ENCODE results near the gene PLEKHO2. TPM values are rescaled to one million over a fixed set of nuclear protein-coding genes. Genes with fewer than 3 reads are reported as not detected.

PLEKHO2 gene
- total and polyA plus RNA-seq, 10 of the 15 experiments (the other 5 are each of a cell fraction or from before 2014, with no cell fraction given), result 1.4 to 25.6 (median 20.5) TPM

DNA sequence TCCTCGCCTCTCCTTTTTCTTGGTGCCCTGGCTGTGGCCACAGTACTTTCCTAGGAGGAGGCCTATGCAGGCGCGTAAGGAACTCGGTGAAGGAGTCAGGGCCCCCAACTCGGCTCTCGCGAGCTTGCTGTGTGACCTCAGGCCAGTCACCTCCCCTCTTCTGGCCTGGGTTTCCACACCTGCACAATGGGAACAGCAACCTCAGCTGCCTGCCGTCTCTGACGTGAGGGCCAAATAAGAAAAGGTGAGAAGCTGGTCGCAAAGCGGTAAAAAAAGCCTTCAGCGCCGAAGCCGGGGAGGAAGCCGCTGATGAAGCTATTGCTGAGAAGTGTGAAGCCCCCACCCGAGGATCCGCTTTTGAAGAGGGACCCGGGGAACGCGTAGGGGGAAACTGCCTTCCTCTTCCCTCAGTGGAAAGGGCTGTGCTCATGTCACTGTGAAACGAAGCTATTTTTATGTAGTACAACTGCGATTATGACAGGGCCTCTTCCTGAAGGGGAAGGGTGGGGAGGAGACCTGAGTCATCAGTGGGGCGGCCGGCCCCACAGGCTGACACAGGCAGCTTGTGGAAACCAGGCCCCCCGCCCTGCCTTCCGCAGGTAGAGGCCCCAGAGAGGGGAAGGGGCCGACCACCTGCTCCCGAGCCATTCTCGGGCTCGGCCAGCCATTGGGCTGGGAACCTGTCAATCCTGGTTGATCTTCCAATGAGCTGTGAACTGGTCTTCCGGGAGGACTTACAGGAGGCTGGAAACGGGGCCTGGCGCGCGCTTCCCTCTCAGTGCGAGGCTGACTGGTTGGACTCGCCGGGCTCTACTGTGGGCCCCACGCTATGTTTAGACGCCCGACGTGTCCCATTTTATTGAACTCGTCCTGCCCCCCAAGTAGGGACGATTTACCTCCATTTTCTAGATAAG is 52.0 kb downstream of the PLEKHO2 start (continued):
- TF ChIP-seq, protein P1, sequence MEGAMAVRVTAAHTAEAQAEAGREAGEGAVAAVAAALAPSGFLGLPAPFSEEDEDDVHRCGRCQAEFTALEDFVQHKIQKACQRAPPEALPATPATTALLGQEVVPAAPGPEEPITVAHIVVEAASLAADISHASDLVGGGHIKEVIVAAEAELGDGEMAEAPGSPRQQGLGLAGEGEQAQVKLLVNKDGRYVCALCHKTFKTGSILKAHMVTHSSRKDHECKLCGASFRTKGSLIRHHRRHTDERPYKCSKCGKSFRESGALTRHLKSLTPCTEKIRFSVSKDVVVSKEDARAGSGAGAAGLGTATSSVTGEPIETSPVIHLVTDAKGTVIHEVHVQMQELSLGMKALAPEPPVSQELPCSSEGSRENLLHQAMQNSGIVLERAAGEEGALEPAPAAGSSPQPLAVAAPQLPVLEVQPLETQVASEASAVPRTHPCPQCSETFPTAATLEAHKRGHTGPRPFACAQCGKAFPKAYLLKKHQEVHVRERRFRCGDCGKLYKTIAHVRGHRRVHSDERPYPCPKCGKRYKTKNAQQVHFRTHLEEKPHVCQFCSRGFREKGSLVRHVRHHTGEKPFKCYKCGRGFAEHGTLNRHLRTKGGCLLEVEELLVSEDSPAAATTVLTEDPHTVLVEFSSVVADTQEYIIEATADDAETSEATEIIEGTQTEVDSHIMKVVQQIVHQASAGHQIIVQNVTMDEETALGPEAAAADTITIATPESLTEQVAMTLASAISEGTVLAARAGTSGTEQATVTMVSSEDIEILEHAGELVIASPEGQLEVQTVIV (IDR thresholded peaks at IDR 0.05; ENCODE audit: borderline replicate concordance, partially characterized antibody), result peak; percentile 77
- TF ChIP-seq ASH2L (IDR thresholded peaks at IDR 0.05; ENCODE audit: borderline replicate concordance, low read depth) (peak; percentile 83; the same call in 1 of the 2 replicates), ZNF217 (IDR thresholded peaks at IDR 0.05) (peak; percentile 36; the same call in 1 of the 2 replicates), TBL1XR1 (IDR thresholded peaks at IDR 0.05; ENCODE audit: low read depth, low read length) (no peak; the same call in 1 of the 2 replicates), IRF4 (IDR thresholded peaks at IDR 0.05; ENCODE audit: low read depth, low read length) (peak; percentile 64), NR2F1 (conservative IDR thresholded peaks at IDR 0.05) (peak; percentile 64), SIX5 (IDR thresholded peaks at IDR 0.05; ENCODE audit: low read depth, low read length, severe bottlenecking) (no peak), MEF2B (IDR thresholded peaks at IDR 0.05; ENCODE audit: partially characterized antibody, poor library complexity, severe bottlenecking) (peak; percentile 88), SP1 (IDR thresholded peaks at IDR 0.05; ENCODE audit: low read depth, low read length) (peak; percentile 94), ETV6 (conservative IDR thresholded peaks at IDR 0.05 in 1 of 2, IDR thresholded peaks at IDR 0.05 in 1 of 2; ENCODE audit: borderline replicate concordance in 1 of 2, low read depth in 1 of 2) (peak in 1 of 2 experiments; percentile 97; a peak in 2 of 4 replicates), DPF2 (IDR thresholded peaks at IDR 0.05) (peak; percentile 97), NBN (IDR thresholded peaks at IDR 0.05) (peak; percentile 90), TCF12 (IDR thresholded peaks at IDR 0.05; ENCODE audit: low read depth, low read length) (0 out of 2 replicates have a peak, but pooled peaks have one; percentile 26), YY1 (IDR thresholded peaks at IDR 0.05; ENCODE audit: low read depth, low read length) (peak; percentile 39; the same call in 1 of the 2 replicates), JUNB (IDR thresholded peaks at IDR 0.05) (peak; percentile 90), IKZF1 (conservative IDR thresholded peaks at IDR 0.05) (peak; percentile 92), RAD51 (IDR thresholded peaks at IDR 0.05) (no peak), SRF (IDR thresholded peaks at IDR 0.05; ENCODE audit: low read depth in 2 of 2, low read length in 2 of 2) (0 out of 4 replicates have a peak, but pooled peaks of 1 of the 2 experiments have one; percentile 3), POLR2AphosphoS5 (IDR thresholded peaks at IDR 0.05; ENCODE audit: low read length) (peak; percentile 91), HCFC1 (IDR thresholded peaks at IDR 0.05; ENCODE audit: low read length) (peak; percentile 42; the same call in 1 of the 2 replicates)
- TF ChIP-seq, protein P2, sequence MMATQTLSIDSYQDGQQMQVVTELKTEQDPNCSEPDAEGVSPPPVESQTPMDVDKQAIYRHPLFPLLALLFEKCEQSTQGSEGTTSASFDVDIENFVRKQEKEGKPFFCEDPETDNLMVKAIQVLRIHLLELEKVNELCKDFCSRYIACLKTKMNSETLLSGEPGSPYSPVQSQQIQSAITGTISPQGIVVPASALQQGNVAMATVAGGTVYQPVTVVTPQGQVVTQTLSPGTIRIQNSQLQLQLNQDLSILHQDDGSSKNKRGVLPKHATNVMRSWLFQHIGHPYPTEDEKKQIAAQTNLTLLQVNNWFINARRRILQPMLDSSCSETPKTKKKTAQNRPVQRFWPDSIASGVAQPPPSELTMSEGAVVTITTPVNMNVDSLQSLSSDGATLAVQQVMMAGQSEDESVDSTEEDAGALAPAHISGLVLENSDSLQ (IDR thresholded peaks at IDR 0.05), result peak; percentile 99
- TF ChIP-seq, protein P3, sequence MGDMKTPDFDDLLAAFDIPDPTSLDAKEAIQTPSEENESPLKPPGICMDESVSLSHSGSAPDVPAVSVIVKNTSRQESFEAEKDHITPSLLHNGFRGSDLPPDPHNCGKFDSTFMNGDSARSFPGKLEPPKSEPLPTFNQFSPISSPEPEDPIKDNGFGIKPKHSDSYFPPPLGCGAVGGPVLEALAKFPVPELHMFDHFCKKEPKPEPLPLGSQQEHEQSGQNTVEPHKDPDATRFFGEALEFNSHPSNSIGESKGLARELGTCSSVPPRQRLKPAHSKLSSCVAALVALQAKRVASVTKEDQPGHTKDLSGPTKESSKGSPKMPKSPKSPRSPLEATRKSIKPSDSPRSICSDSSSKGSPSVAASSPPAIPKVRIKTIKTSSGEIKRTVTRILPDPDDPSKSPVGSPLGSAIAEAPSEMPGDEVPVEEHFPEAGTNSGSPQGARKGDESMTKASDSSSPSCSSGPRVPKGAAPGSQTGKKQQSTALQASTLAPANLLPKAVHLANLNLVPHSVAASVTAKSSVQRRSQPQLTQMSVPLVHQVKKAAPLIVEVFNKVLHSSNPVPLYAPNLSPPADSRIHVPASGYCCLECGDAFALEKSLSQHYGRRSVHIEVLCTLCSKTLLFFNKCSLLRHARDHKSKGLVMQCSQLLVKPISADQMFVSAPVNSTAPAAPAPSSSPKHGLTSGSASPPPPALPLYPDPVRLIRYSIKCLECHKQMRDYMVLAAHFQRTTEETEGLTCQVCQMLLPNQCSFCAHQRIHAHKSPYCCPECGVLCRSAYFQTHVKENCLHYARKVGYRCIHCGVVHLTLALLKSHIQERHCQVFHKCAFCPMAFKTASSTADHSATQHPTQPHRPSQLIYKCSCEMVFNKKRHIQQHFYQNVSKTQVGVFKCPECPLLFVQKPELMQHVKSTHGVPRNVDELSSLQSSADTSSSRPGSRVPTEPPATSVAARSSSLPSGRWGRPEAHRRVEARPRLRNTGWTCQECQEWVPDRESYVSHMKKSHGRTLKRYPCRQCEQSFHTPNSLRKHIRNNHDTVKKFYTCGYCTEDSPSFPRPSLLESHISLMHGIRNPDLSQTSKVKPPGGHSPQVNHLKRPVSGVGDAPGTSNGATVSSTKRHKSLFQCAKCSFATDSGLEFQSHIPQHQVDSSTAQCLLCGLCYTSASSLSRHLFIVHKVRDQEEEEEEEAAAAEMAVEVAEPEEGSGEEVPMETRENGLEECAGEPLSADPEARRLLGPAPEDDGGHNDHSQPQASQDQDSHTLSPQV (IDR thresholded peaks at IDR 0.05), result no peak
